Measurements from ENCODE around the gene RASGRP4. TPM values are rescaled to one million over a fixed set of nuclear protein-coding genes. Genes with fewer than 3 reads are reported as not detected.

The RASGRP4 gene
- total RNA-seq, 1 donor from 2014 or later: 1.8 TPM

DNA sequence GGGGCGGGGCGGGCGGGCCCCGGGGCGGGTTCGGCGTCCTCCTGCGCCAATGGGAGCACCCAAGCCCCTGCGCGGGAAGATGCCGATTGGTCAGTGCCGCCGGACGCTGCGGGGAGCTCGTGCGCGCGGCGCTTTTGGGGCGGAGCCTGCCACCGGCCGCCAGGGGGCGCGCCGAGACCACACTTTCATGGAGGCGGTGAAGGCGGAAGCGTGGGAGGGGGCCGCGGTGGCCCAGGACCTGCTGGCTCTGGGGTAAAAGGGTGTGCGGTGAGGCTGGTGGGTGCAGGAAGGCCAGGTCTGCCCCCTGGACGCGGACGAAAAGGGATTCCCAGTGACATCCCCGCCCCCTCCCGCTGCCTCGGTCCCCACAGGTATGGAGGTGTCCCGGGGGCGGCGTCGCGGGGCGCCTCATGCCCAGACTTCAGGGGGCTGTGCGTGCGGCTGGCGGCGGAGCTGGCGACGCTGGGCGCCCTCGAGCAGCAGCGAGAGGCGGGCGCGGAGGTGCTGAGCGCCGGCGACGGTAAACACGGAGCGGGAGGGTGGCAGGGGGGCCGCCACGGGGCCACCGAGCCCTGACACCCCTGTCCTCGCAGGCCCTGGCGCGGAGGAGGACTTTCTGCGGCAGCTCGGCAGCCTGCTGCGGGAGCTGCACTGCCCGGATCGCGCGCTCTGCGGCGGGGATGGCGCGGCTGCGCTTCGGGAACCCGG, 22.9 kb downstream of the RASGRP4 start, which contains the start of gene FAM98C:
TSS of gene FAM98C (plus strand) at position 127 of the 708 bp plus-strand sequence. CDS start at position 188, 61 bp downstream.
- peaks cover 8% of the 10 kb centered on the region for H3K36me3 Mint-ChIP-seq (ENCODE audit: low read depth)
- intact Hi-C loops (cut with micrococcal nuclease): loop anchor here (1.0 to 2.0 kb wide), 13 partner anchors 9 to 527 kb away; partner anchors contain the start of genes EIF3K, GGN, MRPS12 and PSMD8
- H3K4me1 Mint-ChIP-seq (ENCODE audit: low read depth): peaks cover 21% of the 10 kb centered on the region

DNA sequence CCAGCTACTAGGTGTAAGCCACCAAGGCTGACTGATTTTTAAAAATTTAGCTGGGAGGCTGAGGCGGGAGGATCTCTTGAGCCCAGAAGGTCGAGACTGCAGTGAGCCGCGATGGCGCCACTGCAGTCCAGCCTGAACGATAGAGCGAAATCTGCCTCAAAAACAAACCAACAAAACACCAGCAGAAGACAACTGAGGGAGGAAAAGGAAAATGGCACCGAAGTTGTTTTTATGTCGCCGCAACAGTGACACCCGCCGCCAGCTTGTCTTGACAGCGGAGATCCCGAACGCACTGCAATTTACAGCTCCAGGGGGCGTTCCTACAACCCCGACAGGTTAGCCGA, 23.4 kb downstream of the RASGRP4 start:
- intact Hi-C loops (cut with micrococcal nuclease): loop anchor here (1.0 to 2.0 kb wide), 9 partner anchors 14 to 528 kb away; partner anchors contain the start of genes EIF3K, GGN, MRPS12 and PSMD8
- peaks cover 21% of the 10 kb centered on the region for H3K4me1 Mint-ChIP-seq (ENCODE audit: low read depth)
- peaks cover 8% of the 10 kb centered on the region for H3K36me3 Mint-ChIP-seq (ENCODE audit: low read depth)
- peak overlapping the region; percentile 94 for H3K27ac Mint-ChIP-seq
- H3K9me3 Mint-ChIP-seq: no peaks in the 10 kb centered on the region
- DNase-seq (ENCODE audit: low spot score): no peak
- H3K27me3 Mint-ChIP-seq (ENCODE audit: insufficient read depth): no peaks in the 10 kb centered on the region
- H3K4me3 Mint-ChIP-seq: peak overlapping the region; percentile 89

More for the DNA sequence above, 22.9 kb downstream of the RASGRP4 start, which contains the start of gene FAM98C:
- no peaks in the 10 kb centered on the region for H3K27me3 Mint-ChIP-seq (ENCODE audit: insufficient read depth)
- peak; percentile 98 for DNase-seq (ENCODE audit: low spot score)
- no peaks in the 10 kb centered on the region for H3K9me3 Mint-ChIP-seq
- peak within 1 kb of the TSS; percentile 89 for H3K4me3 Mint-ChIP-seq
- H3K27ac Mint-ChIP-seq: peak within 1 kb of the TSS; percentile 94

DNA sequence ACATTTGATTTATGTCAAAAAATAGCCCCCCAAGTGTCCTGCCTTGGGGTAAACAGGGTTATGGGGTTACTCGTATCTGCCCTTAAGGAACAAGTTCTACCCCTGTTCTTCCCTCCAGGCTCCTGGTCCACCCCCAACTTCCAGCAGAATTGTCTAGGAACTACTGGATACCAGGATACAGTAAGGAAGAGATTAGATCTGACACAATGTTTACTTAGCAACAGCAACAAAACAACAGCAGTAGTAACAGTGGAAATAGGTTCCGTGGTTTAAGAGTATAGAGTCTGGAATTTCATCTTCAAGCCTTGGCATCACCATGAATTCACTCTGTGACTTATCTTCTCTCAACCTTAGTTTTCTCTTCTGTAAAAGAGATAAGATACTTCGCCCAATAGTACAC, 24.9 kb downstream of the RASGRP4 start:
- Mint-ChIP-seq H3K4me3 (no peak overlapping the region), H3K9me3 (no peaks in the 10 kb centered on the region), H3K27ac (no peak overlapping the region), H3K36me3 (ENCODE audit: low read depth) (peaks cover 4% of the 10 kb centered on the region), H3K27me3 (ENCODE audit: insufficient read depth) (peaks cover 6% of the 10 kb centered on the region), H3K4me1 (ENCODE audit: low read depth) (peaks cover 34% of the 10 kb centered on the region)
- no peak for DNase-seq (ENCODE audit: low spot score)
- intact Hi-C loops (cut with micrococcal nuclease): no loop called here

DNA sequence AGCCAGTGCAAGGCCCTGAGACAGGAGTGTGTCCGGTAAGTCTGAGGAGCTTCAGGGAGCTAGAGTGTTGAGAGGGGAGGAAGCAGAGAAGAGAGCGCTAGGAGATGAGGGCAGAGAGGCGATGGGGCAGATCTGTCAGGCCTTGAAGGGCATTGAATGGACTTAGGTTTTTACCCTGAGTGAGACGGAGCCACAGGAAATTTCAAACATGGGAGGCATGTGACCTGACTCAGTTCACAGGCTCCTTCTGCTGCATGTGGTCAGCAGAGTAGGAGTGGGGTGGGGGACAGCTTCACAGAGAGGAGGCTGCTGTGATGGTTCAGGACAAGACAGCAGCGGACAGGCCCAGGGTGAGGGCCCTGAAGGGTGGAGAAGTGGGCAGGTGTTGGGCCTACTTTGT, 25.7 kb downstream of the RASGRP4 start:
- H3K36me3 Mint-ChIP-seq (ENCODE audit: low read depth): peaks cover 3% of the 10 kb centered on the region
- peaks cover 33% of the 10 kb centered on the region for H3K4me1 Mint-ChIP-seq (ENCODE audit: low read depth)
- H3K4me3 Mint-ChIP-seq: no peak overlapping the region
- no peak for DNase-seq (ENCODE audit: low spot score)
- no peaks in the 10 kb centered on the region for H3K9me3 Mint-ChIP-seq
- peaks cover 6% of the 10 kb centered on the region for H3K27me3 Mint-ChIP-seq (ENCODE audit: insufficient read depth)
- intact Hi-C loops (cut with micrococcal nuclease): no loop called here
- no peak overlapping the region for H3K27ac Mint-ChIP-seq

DNA sequence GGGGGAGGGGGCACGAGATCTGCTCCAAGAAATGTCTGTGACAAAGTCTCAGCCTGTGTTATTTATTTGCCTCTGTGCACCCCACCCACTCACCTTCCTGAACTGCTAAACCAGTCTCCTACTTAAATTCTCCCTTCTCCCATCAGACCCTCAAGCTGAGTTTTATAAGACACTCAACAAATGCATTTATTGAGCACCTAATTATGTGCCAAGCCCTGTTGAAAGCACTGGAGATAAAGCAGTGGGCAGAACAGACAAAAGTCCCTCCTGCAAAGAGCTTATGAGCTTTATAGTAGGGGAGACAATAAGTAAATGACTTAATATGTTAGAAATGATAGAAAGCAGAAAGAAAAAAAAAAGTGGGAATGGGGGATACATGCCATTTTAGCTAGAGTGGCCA, 26.5 kb downstream of the RASGRP4 start:
- Mint-ChIP-seq H3K27me3 (ENCODE audit: insufficient read depth) (peaks cover 6% of the 10 kb centered on the region), H3K27ac (peak overlapping the region; percentile 15), H3K4me3 (peak overlapping the region; percentile 3), H3K36me3 (ENCODE audit: low read depth) (no peaks in the 10 kb centered on the region), H3K4me1 (ENCODE audit: low read depth) (peaks cover 25% of the 10 kb centered on the region), H3K9me3 (no peaks in the 10 kb centered on the region)
- intact Hi-C loops (cut with micrococcal nuclease): no loop called here
- no peak for DNase-seq (ENCODE audit: low spot score)

DNA sequence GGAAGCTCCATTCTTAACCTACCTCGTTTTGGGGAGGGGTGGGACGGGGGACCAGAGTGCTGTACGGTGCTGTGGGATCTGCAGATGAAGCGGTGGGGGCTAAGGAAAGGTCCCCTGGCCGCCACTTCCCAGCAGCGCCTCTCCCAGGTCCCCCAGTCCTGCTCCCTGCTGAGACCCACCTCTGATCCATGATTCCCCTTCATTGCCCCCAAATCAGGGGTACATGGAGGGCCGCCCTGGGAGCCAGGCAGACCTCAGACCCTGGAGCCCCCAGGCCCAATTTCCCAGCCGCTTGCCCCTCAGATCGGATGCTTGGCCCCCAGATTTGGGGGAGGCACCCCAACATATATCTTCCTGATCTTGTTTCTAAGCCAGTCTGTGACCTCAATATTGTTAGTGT, 26.9 kb downstream of the RASGRP4 start:
- H3K27me3 Mint-ChIP-seq (ENCODE audit: insufficient read depth): peaks cover 6% of the 10 kb centered on the region
- H3K4me3 Mint-ChIP-seq: peak overlapping the region; percentile 3
- no peak for DNase-seq (ENCODE audit: low spot score)
- H3K4me1 Mint-ChIP-seq (ENCODE audit: low read depth): peaks cover 23% of the 10 kb centered on the region
- no peaks in the 10 kb centered on the region for H3K9me3 Mint-ChIP-seq
- H3K27ac Mint-ChIP-seq: no peak overlapping the region
- intact Hi-C loops (cut with micrococcal nuclease): no loop called here
- no peaks in the 10 kb centered on the region for H3K36me3 Mint-ChIP-seq (ENCODE audit: low read depth)

DNA sequence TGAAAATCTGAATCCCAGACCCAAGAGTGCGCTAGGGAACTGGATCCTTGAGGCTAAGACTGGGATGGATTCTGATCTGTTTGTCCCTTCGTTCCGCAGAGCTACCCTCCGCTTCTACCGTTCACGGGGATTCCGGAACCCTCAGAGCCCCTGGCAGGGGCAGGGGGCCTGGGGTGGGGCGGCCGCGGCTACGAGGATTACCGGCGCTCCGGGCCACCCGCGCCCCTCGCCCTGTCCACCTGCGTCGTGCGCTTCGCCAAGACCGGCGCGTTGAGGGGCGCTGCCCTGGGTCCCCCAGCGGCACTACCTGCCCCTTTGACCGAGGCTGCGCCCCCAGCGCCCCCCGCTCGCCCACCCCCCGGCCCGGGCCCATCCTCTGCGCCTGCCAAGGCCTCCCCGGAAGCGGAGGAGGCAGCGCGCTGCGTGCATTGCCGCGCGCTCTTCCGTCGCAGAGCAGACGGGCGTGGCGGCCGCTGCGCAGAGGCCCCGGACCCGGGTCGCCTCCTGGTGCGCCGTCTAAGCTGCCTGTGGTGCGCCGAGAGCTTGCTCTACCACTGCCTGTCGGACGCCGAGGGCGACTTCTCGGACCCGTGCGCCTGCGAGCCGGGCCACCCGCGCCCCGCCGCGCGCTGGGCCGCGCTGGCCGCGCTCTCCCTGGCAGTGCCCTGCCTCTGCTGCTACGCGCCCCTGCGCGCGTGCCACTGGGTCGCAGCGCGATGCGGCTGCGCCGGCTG, 30.5 kb downstream of the RASGRP4 start:
- H3K36me3 Mint-ChIP-seq (ENCODE audit: low read depth): peaks cover 3% of the 10 kb centered on the region
- intact Hi-C loops (cut with micrococcal nuclease): loop anchor here (1.0 kb wide), 2 partner anchors 8 to 224 kb away; partner anchors contain the start of gene EIF3K
- H3K27me3 Mint-ChIP-seq (ENCODE audit: insufficient read depth): peaks cover 15% of the 10 kb centered on the region
- peak overlapping the region; percentile 83 for H3K4me3 Mint-ChIP-seq
- H3K4me1 Mint-ChIP-seq (ENCODE audit: low read depth): peaks cover 29% of the 10 kb centered on the region
- H3K27ac Mint-ChIP-seq: peak overlapping the region; percentile 83
- H3K9me3 Mint-ChIP-seq: no peaks in the 10 kb centered on the region
- DNase-seq (ENCODE audit: low spot score): peak; percentile 39

DNA sequence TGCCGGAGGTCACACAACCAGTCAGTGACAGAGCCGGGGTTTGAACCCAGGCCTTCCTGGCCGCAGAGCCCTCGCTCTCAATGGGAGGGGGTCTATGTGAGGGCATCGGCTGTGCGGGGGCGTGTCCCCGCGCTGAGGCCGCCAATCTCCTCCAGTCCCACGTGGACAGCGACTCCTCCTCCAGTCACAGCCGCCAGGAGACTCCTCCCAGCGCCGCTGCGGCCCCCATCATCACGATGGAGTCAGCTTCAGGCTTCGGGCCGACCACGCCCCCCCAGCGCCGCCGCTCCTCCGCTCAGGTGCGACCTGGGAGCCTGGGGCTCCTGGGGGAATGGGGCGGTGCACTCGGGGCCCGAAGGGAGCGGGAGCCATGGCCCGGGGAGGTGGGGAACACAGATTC, 31.5 kb downstream of the RASGRP4 start:
- no peaks in the 10 kb centered on the region for H3K9me3 Mint-ChIP-seq
- peak overlapping the region; percentile 83 for H3K27ac Mint-ChIP-seq
- peaks cover 3% of the 10 kb centered on the region for H3K36me3 Mint-ChIP-seq (ENCODE audit: low read depth)
- H3K4me1 Mint-ChIP-seq (ENCODE audit: low read depth): peaks cover 29% of the 10 kb centered on the region
- DNase-seq (ENCODE audit: low spot score): peak; percentile 67
- intact Hi-C loops (cut with micrococcal nuclease): loop anchor here (1.0 kb wide), 1 partner anchor 9 kb away; the partner anchor contains the start of gene FAM98C
- peaks cover 19% of the 10 kb centered on the region for H3K27me3 Mint-ChIP-seq (ENCODE audit: insufficient read depth)
- H3K4me3 Mint-ChIP-seq: peak overlapping the region; percentile 83

DNA sequence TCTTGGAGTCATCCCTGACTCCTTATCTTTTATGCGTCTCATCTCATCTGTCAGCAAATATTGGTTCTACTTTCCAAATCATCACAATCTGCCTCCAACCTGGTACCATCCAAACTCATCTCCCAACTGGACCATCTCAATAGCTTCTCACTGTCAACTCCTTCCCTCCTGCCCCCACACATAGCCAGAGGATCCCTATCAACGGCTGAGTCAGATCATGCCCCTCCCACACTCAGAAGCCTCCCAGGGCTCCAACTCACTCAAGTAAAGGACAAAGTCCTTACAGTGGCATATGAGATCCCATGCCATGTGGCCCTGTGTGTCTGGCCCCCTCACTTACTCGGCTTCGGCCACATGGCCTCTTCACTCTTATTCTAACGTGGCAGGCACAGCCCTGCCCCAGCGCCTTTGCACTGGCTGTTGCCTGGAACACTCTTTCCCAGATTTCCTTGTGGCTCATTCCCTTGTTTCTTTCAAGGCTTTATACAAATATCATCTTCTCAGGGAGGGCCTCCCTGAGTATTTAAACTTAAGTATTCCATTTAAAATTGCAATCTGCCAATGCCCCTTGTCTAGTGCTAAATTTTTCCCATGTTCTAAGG, 33.2 kb downstream of the RASGRP4 start:
- Mint-ChIP-seq H3K27me3 (ENCODE audit: insufficient read depth) (peaks cover 27% of the 10 kb centered on the region), H3K27ac (no peak overlapping the region), H3K36me3 (ENCODE audit: low read depth) (peaks cover 6% of the 10 kb centered on the region), H3K9me3 (no peaks in the 10 kb centered on the region), H3K4me3 (no peak overlapping the region), H3K4me1 (ENCODE audit: low read depth) (peaks cover 34% of the 10 kb centered on the region)
- DNase-seq (ENCODE audit: low spot score): no peak
- intact Hi-C loops (cut with micrococcal nuclease): no loop called here

DNA sequence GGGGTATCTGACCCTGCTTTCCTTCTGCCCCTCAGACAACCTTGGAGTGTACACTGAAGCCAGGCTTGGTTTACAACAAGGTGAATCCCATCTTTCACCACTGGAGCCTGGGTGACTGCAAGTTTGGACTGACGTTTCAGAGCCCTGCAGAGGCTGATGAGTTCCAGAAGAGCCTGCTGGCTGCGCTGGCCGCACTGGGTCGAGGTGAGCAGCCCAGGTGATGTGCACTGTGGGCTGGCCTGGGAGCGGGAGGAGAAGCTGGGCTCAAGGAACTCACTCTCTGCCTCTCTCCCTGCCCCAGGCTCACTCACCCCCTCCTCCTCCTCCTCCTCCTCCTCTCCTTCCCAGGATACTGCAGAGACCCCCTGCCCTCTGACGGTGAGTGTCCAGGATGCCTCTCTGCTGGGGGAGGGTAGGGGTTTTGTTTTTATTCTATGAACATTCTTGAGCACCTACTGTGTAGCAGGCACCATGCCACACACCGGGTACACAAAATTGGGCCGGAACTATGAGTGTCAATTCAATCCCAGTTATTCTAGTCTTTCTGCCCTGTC, 34.0 kb downstream of the RASGRP4 start:
- Mint-ChIP-seq H3K27me3 (ENCODE audit: insufficient read depth) (peaks cover 21% of the 10 kb centered on the region), H3K4me1 (ENCODE audit: low read depth) (peaks cover 36% of the 10 kb centered on the region), H3K4me3 (no peak overlapping the region), H3K36me3 (ENCODE audit: low read depth) (peaks cover 9% of the 10 kb centered on the region), H3K9me3 (no peaks in the 10 kb centered on the region), H3K27ac (no peak overlapping the region)
- no peak for DNase-seq (ENCODE audit: low spot score)
- intact Hi-C loops (cut with micrococcal nuclease): no loop called here

DNA sequence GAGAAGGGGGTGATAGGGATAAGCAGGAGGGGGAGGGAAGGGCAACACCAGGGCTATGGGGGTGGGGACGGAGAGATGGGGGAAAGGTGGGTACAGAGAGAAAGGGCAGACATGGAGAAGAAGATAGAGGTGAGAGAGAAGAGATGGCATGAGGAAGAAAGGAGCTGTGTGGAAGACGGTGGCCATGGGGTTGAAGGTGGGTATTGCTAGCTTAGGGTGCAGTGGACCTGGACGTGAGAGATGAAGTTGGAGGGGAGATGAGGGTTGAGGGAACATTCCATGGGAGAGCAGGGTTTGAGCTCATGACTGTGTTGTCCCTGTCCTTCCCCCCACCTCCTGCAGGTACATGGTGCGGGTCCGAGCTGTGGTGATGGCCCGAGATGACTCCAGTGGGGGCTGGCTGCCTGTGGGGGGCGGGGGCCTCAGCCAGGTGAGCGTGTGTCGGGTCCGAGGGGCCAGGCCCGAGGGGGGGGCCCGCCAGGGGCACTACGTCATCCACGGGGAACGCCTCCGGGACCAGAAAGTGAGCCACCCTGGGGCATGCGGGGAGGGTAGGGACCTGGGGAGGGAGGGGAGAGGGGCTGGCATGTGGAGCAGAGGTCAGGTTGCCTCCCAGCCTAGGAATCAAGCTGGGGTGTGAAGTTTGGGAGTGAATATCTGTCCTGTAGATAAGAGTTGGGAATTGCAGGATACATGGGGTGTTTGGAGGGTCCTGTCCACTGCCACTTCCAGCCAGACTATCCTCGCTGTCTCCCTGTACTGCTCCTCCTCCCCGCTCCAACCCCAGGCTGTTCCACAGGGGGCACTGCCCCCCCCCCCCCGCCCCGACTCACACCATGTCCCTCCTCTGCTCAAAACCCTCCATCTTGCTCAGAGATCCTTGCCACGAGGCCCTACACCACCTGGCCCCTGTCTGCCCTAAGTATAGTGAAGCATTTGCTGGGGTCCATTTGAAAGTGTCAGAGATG, 35.8 kb downstream of the RASGRP4 start:
- H3K4me1 Mint-ChIP-seq (ENCODE audit: low read depth): peaks cover 28% of the 10 kb centered on the region
- H3K27ac Mint-ChIP-seq: peak overlapping the region; percentile 31
- H3K9me3 Mint-ChIP-seq: no peaks in the 10 kb centered on the region
- intact Hi-C loops (cut with micrococcal nuclease): no loop called here
- peaks cover 21% of the 10 kb centered on the region for H3K27me3 Mint-ChIP-seq (ENCODE audit: insufficient read depth)
- peaks cover 9% of the 10 kb centered on the region for H3K36me3 Mint-ChIP-seq (ENCODE audit: low read depth)
- DNase-seq (ENCODE audit: low spot score): no peak
- H3K4me3 Mint-ChIP-seq: peak overlapping the region; percentile 65

Data from activated T-helper 1 cell treated with anti-CD3 and anti-CD28 coated beads, Interleukin-12 subunit alpha, Interleukin-12 subunit beta, Interleukin-2, Interleukin-4 antibody, amounts not matched to agents 30 ng/mL and 10 ng/mL and 1 ng/mL, durations not matched to agents 14 hours and 24 hours and 36 hours (primary cell).